B cell (primary cell): ENCODE measurements around the gene IRAK4. TPM values are rescaled to one million over a fixed set of nuclear protein-coding genes. Genes with fewer than 3 reads are reported as not detected.

Experiments
- ATAC-seq: fragments of 200-7000 bp; cut with Tn5 transposase; one replicate; pipeline ENCODE4 v1.10.0; 2021; ENCODE audit warnings: low read depth, mild to moderate bottlenecking, moderate number of reproducible peaks, moderate library complexity
- CTCF ChIA-PET: fragments of 350-600 bp; sonication (Branson Sonifier 250); formaldehyde crosslinking; loops from one replicate; lab custom pipeline; 2021; ENCODE audit warnings: antibody characterized with exemption, inconsistent platforms; lab: Charles Lee
- POLR2A ChIA-PET: fragments of 350-600 bp; sonication (Branson Sonifier 250); formaldehyde crosslinking; loops from one replicate; lab custom pipeline; 2021; ENCODE audit warnings: antibody characterized with exemption; lab: Charles Lee
- DNase-seq: peaks from one replicate; pipeline ENCODE4 v3.0.0; 2013
- H2AFZ ChIP-seq: 2 replicates; pipeline ENCODE4 v1.6.1; 2012; ENCODE audit warnings: mild to moderate bottlenecking, low read depth, low read length; ENCODE audit not compliant: insufficient read depth, poor library complexity, severe bottlenecking
- H3K27ac ChIP-seq, 2 donors: 1 replicate in 1 of 2; 2 replicates in 1 of 2; pipeline ENCODE4 v1.5.1; 2012 to 2013; ENCODE audit warnings: low read length in 2 of 2, mild to moderate bottlenecking in 2 of 2, moderate library complexity in 1 of 2
- H3K27me3 ChIP-seq, 4 experiments: fragments of 200-600 bp in 1 of 4; sonication (generic) in 1 of 4; replicated peaks in 1 of 4; 1 replicate in 2 of 4; 2 replicates in 2 of 4; pipeline versions ENCODE4 v1.6.1 to v1.7.0; 2013 to 2016; ENCODE audit warnings: low read length in 3 of 4, mild to moderate bottlenecking in 2 of 4, mixed read lengths in 1 of 4, moderate library complexity in 1 of 4; ENCODE audit not compliant: insufficient read depth in 4 of 4, control insufficient read depth in 3 of 4; ENCODE audit errors: control extremely low read depth in 1 of 4
- H3K36me3 ChIP-seq, 2 experiments: replicated peaks in 1 of 2; 1 replicate in 1 of 2; 2 replicates in 1 of 2; pipeline versions ENCODE4 v1.6.1 to v1.7.1; 2013; ENCODE audit warnings: low read length in 1 of 2; ENCODE audit not compliant: insufficient read depth in 2 of 2, control insufficient read depth in 1 of 2; ENCODE audit errors: control extremely low read depth in 1 of 2, extremely low read depth in 1 of 2
- H3K4me1 ChIP-seq, 2 donors: fragments of 200-600 bp in 1 of 2; sonication (generic) in 1 of 2; 1 replicate in 1 of 2; 2 replicates in 1 of 2; pipeline versions ENCODE4 v1.5.1 to v1.6.1; 2013 to 2017; ENCODE audit warnings: low read length in 2 of 2; ENCODE audit not compliant: control insufficient read depth in 2 of 2, insufficient read depth in 2 of 2
- H3K4me2 ChIP-seq: replicated peaks from 2 replicates; pipeline ENCODE3; 2012; ENCODE audit warnings: mild to moderate bottlenecking, low read depth, low read length; ENCODE audit not compliant: poor library complexity, severe bottlenecking
- H3K4me3 ChIP-seq, 5 experiments: fragments of 200-600 bp in 1 of 5; sonication (generic) in 1 of 5; 1 replicate in 3 of 5; 2 replicates in 2 of 5; pipeline versions ENCODE4 v1.5.1 to v1.7.0; 2011 to 2016; ENCODE audit warnings: low read length in 4 of 5, mild to moderate bottlenecking in 4 of 5, low read depth in 2 of 5, control low read depth in 1 of 5, moderate library complexity in 1 of 5; ENCODE audit not compliant: insufficient read depth in 1 of 5; ENCODE audit errors: control extremely low read depth in 1 of 5, extremely low read depth in 1 of 5
- H3K79me2 ChIP-seq: fragments of 200-600 bp; sonication (generic); one replicate; pipeline ENCODE4 v1.6.0; 2016; ENCODE audit warnings: low read length; ENCODE audit not compliant: control insufficient read depth, insufficient read depth
- H3K9ac ChIP-seq: fragments of 200-600 bp; sonication (generic); 2 replicates; pipeline ENCODE4 v1.6.1; 2017; ENCODE audit warnings: mild to moderate bottlenecking, low read length, moderate library complexity
- H3K9me3 ChIP-seq, 3 donors: one replicate each; pipeline versions ENCODE4 v1.6.1 to v1.7.1; 2013; ENCODE audit warnings: low read length in 2 of 3; ENCODE audit not compliant: control insufficient read depth in 2 of 3, insufficient read depth in 1 of 3; ENCODE audit errors: control extremely low read depth in 1 of 3
- H4K20me1 ChIP-seq: 2 replicates; pipeline ENCODE4 v1.6.0; 2012; ENCODE audit warnings: mild to moderate bottlenecking, low read length; ENCODE audit not compliant: insufficient read depth, control insufficient read depth, poor library complexity, severe bottlenecking
- H3K27ac Mint-ChIP-seq: one replicate; pipeline ENCODE4 v1.8.0; 2021; ENCODE audit warnings: mixed read lengths
- H3K27me3 Mint-ChIP-seq: one replicate; pipeline ENCODE4 v1.8.0; 2021; ENCODE audit warnings: mixed read lengths
- H3K4me1 Mint-ChIP-seq: one replicate; pipeline ENCODE4 v1.8.0; 2021; ENCODE audit warnings: mixed read lengths
- H3K4me3 Mint-ChIP-seq: one replicate; pipeline ENCODE4 v1.8.0; 2021; ENCODE audit warnings: mixed read lengths
- H3K9me3 Mint-ChIP-seq: one replicate; pipeline ENCODE4 v1.8.0; 2022; ENCODE audit warnings: mixed read lengths; ENCODE audit not compliant: insufficient read depth
- EZH2 ChIP-seq: IDR thresholded peaks from 2 replicates; pipeline ENCODE4 v1.6.1; 2012; ENCODE audit warnings: borderline replicate concordance, low read depth, mild to moderate bottlenecking, moderate library complexity, low read length; ENCODE audit not compliant: insufficient read depth, poor library complexity, severe bottlenecking
- WGBS: methylation state at CpG from one replicate; pipeline ENCODE4 v1.1.5; 2013; ENCODE audit warnings: missing lambda C conversion rate; ENCODE audit not compliant: insufficient coverage; 5-methylcytosine and 5-hydroxymethylcytosine counted together
- intact Hi-C: fragments of 100-400 bp; cut with micrococcal nuclease; formaldehyde crosslinking; loops from one replicate; pipeline ENCODE4 v1.10.0; 2022
- polyA plus RNA-seq: library from polyadenylated mRNA; depleted of rRNA; stranded (reverse); fragments of >200 nt; gene quantifications from 2 replicates; pipeline ENCODE4 v1.2.3, GENCODE V29; 2012
- total RNA-seq, 2 donors: library from RNA; stranded (reverse); fragments of 120-200 nt in 1 of 2; gene quantifications; 1 replicate in 1 of 2; 2 replicates in 1 of 2; pipeline versions ENCODE4 v1.2.3 to v1.2.4, GENCODE V29; 2013 to 2022
- TF ChIP-seq, protein P1 (sequence below): fragments of 200-600 bp; IDR thresholded peaks from one replicate; pipeline ENCODE4 v1.8.0; 2022; ENCODE audit warnings: antibody characterized with exemption, mild to moderate bottlenecking

IRAK4 gene
- total and polyA plus RNA-seq, 2 donors (not counting 1 experiment from before 2014, with no cell fraction given), result 36.4 to 47.0 TPM

DNA sequence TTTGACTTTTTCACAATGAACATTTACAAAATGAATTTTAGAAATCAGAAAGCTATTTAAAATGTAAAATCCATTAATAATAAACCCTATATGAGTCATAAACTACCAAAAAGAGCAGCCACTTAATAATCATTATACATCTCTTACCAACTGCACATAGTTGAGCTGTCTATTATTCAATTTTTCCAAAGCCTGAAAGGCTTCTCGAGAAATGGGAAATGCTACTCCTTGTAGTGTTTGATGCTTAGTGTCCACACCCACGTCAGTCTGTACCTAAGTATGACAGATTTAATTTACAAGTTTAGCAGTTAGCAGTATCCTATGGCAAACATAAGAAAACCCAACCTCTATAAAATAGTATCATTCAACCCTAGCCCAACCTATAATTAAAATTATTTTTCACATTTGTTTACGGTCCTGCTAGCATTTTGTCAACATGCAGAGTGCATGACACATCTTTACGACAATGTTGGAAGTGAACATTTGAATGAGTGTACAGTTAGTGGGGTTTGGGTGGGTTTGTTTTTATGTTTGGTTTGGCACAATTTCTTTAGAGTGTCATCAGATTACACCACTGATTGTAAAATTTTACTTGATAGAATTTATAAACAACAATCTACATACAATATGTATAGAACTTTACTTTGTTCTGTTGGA lies 38.9 kb downstream of the IRAK4 start:
- peaks cover 9% of the 10 kb centered on the region for H3K79me2 ChIP-seq
- no peaks in the 10 kb centered on the region for H4K20me1 ChIP-seq
- Mint-ChIP-seq H3K9me3 (no peaks in the 10 kb centered on the region), H3K4me3 (no peak overlapping the region), H3K27me3 (no peaks in the 10 kb centered on the region), H3K27ac (no peak overlapping the region), H3K4me1 (peaks cover 10% of the 10 kb centered on the region)
- H3K36me3 ChIP-seq, result peaks cover 8 to 66% of the 10 kb centered on the region in 2 experiments
- H2AFZ ChIP-seq, result no peak overlapping the region
- H3K4me2 ChIP-seq, result no peak overlapping the region
- no peaks in the 10 kb centered on the region for H3K27me3 ChIP-seq
- no peak overlapping the region for H3K9ac ChIP-seq
- no peaks in the 10 kb centered on the region for H3K9me3 ChIP-seq
- ATAC-seq (no peak), DNase-seq (no peak)
- H3K4me3 ChIP-seq, result no peak overlapping the region
- WGBS, result no CpG with 5 or more reads among the region's 4 CpGs
- H3K27ac ChIP-seq, result no peak overlapping the region
- no peak for TF ChIP-seq EZH2
- TF ChIP-seq, protein P1, sequence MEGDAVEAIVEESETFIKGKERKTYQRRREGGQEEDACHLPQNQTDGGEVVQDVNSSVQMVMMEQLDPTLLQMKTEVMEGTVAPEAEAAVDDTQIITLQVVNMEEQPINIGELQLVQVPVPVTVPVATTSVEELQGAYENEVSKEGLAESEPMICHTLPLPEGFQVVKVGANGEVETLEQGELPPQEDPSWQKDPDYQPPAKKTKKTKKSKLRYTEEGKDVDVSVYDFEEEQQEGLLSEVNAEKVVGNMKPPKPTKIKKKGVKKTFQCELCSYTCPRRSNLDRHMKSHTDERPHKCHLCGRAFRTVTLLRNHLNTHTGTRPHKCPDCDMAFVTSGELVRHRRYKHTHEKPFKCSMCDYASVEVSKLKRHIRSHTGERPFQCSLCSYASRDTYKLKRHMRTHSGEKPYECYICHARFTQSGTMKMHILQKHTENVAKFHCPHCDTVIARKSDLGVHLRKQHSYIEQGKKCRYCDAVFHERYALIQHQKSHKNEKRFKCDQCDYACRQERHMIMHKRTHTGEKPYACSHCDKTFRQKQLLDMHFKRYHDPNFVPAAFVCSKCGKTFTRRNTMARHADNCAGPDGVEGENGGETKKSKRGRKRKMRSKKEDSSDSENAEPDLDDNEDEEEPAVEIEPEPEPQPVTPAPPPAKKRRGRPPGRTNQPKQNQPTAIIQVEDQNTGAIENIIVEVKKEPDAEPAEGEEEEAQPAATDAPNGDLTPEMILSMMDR, result no peak
- POLR2A ChIA-PET, result no interaction called here
- peaks cover 6 to 11% of the 10 kb centered on the region in 2 donors for H3K4me1 ChIP-seq
- CTCF ChIA-PET, result interaction anchor here (1.2 to 1.6 kb wide), 3 partner anchors 9 to 21 kb away, joined by 3 read pairs; no protein-coding TSS in a partner anchor
- intact Hi-C loops, result no loop called here
